LNCaP clone FGC (cell line): ENCODE results near the gene EPO.

ENCODE experiments used
- DNase-seq: peaks from one replicate; pipeline ENCODE4 v3.0.0-alpha.2; 2011; ENCODE audit warnings: low read depth
- H3K4me3 ChIP-seq: 2 replicates; pipeline ENCODE4 v1.5.1; 2011; ENCODE audit warnings: mild to moderate bottlenecking, low read depth, low read length, control low read depth
- CTCF ChIP-seq: IDR thresholded peaks from 2 replicates; pipeline ENCODE4 v1.5.1; 2012; ENCODE audit warnings: mild to moderate bottlenecking; ENCODE audit not compliant: control insufficient read depth, insufficient read depth; ENCODE audit errors: extremely low read depth

Gene EPO

GRCh38 chr7:100731937-100732636, 11.8 kb downstream of the EPO start:
- no peak overlapping the region for H3K4me3 ChIP-seq
- no peak for DNase-seq
- no peak for TF ChIP-seq CTCF

- H3K4me3 ChIP-seq = no peak overlapping the region
- DNase-seq = no peak
- no peak for TF ChIP-seq CTCF
Observed at GRCh38 chr7:100735730-100736129, 15.5 kb downstream of the EPO start.

GRCh38 chr7:100736671-100737070, 16.4 kb downstream of the EPO start:
- DNase-seq = no peak
- no peak for TF ChIP-seq CTCF
- no peak overlapping the region for H3K4me3 ChIP-seq

GRCh38 chr7:100739934-100740333, 19.7 kb downstream of the EPO start:
- no peak overlapping the region for H3K4me3 ChIP-seq
- no peak for TF ChIP-seq CTCF
- DNase-seq = no peak

GRCh38 chr7:100744605-100745004, 24.3 kb downstream of the EPO start:
- no peak for DNase-seq
- no peak overlapping the region for H3K4me3 ChIP-seq
- no peak for TF ChIP-seq CTCF

- DNase-seq = no peak
- no peak for TF ChIP-seq CTCF
- H3K4me3 ChIP-seq = no peak overlapping the region
Observed at GRCh38 chr7:100745184-100745583, 24.9 kb downstream of the EPO start.

GRCh38 chr7:100752994-100753393, 32.7 kb downstream of the EPO start:
- no peak overlapping the region for H3K4me3 ChIP-seq

More at GRCh38 chr7:100752994-100753393, 32.7 kb downstream of the EPO start:
- TF ChIP-seq CTCF = no peak
- no peak for DNase-seq
